GM21576 (cell line): ENCODE results near the gene C2CD3.
"Not testable (repeated sequence)": the region's sequence is repeated elsewhere in the genome, so short reads cannot be mapped to it uniquely, and the experiment has no call there.

Experiments
- ATAC-seq: cut with Tn5 transposase; IDR thresholded peaks from one replicate; pipeline ENCODE4 v1.9.1; 2021; ENCODE audit warnings: mild to moderate bottlenecking, moderate library complexity; ENCODE audit not compliant: unreplicated experiment

The C2CD3 gene

DNA sequence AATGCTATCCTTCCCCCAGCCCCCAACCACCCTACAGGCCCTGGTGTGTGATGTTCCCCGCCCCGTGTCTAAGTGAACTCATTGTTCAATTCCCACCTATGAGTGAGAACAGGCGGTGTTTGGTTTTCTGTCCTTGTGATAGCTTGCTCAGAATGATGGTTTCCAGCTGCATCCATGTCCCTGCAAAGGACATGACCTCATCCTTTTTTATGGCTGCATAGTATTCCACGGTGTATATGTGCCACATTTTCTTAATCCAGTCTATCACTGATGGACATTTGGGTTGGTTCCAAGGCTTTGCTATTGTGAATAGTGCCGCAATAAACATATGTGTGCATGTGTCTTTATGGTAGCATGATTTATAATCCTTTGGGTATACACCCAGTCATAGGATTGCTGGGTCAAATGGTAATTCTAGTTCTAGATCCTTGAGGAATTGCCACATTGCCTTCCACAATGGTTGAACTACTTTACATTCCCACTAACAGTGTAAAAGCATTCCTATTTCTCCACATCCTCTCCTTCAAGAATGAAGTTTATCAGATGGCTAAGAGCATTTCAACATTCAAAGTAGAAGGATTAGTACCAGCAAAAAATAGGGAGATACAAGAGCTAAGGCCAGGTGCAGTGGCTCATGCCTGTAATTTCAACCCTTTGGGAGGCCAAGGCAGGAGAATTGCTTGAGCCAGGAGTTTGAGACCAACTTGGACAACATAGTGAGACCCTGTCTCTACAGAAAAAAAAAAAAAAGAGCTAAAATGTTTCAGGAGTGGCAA lies 50.4 kb downstream of the C2CD3 start:
- ATAC-seq, result not testable (repeated sequence)

DNA sequence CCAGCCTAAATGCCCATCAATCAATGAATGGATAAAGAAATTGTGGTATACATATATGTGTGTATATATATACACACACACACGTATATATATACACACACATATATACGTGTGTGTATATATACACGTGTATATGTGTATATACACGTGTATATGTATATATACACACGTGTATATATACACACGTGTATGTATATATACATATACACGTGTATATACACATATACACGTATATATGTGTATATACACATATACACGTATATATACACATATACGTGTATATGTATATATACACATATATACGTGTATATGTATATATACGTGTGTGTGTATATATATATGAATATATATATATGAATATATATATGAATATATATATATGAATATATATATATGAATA lies 54.1 kb downstream of the C2CD3 start:
- ATAC-seq, result no peak

DNA sequence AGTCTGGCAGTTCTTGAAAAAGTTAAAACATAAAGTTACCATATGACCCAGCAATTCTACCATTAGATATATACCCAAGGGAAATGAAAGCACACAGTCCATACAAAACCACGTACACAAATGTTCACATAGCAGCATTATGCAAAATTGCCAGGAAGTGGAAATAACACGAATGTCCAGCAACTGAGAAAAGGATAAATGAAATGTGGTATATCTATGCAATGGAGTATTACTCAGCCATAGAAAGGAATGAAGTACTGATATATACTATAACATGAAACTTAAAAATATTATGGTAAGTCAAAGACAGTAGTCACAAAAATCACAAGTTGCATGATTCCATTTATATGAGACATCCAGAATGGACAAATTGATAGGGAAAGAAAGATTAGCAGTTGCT lies 57.9 kb downstream of the C2CD3 start:
- ATAC-seq, result no peak

DNA sequence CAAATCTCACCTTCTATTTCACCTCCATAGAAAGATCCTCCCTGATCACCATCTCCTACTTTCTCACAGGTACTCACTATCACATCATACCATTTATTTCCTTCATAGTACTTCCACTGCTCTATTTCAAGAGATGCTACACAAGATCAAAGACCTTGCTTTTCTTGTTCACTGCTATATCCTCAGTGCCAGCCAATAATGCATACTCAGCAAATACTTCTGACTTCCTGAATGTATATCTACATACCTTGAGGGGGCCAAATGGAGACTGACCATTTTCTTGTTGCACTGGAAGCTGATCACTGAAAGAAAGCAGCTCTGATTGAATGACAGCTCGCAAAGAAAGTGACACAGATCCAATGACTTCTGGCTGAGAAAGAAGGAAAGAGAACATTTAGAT lies 64.7 kb downstream of the C2CD3 start:
- no peak for ATAC-seq

DNA sequence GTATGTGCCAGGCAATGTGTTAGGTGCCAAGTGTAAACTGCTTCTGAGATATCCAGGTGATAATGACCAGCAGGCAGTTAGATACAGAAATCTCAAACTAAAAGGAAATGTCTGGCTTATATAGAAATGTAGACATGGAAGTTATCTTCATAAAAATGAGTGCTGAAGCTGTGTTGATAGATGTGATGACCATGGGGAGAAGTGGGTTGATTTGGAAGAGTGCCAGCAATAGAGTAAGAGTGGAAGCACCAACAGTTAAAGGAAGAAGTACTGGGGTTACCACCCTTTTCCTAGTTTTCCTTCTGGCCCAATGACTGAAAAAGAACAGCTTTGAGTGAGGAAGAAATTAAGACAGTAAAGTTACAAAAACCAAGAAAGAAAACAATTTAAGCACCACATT lies 68.5 kb downstream of the C2CD3 start:
- ATAC-seq, result no peak

DNA sequence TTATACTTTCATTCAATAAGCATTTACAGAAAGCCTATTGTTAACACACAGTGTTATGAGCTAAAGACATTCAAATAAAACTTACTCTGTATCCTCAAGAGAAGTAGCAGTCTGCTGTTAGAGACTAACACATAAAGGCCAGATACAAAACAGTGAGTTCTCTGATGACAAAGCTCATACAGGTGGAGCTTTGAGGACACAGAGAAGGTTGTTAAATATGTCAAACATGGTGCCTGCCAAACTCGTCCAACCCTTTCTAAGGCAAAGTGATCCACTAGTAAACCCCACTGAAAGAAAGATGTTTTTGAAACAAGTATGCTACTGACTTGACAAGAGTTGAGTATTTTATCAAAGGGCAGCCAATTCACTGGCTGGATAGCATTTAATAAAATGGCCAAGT lies 70.1 kb downstream of the C2CD3 start:
- no peak for ATAC-seq

GRCh38 chr11:74100231-74100630 lies 70.6 kb downstream of the C2CD3 start:
- ATAC-seq, result no peak

DNA sequence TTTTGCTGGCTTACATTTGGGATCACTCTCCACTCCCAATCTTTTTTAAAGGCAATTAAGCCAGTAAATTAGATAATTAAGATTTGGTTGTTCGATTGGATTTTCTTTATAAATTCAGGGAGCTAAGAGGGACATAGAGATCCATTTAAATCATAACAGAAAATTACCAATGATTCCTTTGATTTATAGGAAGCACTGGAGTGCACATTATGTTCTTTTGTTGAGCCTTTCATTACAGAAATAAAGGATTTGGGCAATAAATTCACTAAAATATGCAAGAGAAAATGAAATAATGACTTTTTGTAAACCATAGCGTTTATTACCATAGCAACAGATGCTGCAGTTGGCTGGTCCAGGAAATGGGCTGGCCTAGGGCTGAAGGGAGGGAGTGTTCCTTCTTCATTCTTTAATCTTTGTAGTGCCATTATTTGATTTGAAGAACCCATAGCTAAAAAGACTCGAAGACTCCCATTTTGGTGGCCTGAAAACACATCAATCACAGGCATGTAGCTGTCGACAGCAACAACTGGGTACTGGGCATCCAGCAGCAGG lies 73.0 kb downstream of the C2CD3 start:
- ATAC-seq, result no peak

- ATAC-seq, result no peak
Measured at GRCh38 chr11:74094393-74094792, 76.4 kb downstream of the C2CD3 start.

DNA sequence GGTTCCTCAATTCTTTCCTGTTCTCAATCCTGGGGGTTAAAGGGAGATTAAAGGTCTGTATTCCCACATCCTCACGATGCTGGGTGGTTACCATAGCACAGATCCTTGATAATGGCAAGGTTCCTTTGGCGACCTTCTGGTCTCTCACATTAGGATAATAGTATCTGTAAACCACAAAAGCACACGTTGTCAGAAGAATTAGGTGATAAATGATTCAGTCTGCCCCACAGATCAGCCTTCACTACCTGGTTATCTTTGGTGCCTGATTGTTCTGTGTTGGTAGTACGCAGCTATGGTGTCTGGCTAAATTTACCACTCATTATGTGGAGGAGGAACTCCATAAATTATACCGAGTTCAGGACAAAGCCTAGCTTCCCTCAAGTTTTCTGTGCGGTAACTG lies 78.4 kb downstream of the C2CD3 start:
- no peak for ATAC-seq

DNA sequence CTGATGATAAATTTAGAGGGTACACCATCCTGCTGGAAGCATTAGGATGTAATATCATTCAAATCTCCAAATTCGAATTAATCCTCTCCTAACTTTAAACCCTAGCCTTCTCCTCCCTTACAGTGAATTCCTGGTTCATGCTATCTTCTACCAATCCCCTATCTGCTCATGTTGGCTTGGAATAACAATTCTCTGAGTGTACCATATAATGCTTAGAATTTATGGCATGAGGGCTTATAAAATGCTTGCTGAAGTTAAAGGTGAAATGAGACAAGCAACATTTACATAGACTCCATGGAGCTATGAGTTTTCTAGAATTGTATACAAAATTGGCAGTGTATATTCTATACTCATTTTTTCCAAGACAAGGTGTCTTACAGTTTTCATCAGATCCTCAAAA lies 79.3 kb downstream of the C2CD3 start:
- no peak for ATAC-seq

DNA sequence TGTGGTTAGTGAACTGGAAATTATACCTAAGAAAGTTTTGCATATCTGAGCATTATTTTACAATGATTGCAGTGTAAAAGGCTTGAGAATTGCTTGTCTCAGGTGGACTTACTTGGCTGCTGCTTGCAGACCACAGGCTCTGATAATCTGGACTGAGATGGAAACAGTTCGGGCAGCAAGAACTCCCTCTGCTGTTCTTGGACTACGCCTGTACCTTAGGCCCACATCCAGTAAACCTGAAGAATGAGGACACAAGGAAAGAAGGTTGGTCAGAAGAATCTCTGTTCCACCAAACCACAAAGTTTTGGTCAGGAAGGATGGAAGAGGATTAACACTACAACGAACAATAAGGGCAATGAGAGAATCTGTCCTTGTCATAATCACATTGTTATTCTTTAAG lies 80.1 kb downstream of the C2CD3 start:
- no peak for ATAC-seq

GRCh38 chr11:74086242-74086884 lies 84.4 kb downstream of the C2CD3 start:
- ATAC-seq, result no peak

DNA sequence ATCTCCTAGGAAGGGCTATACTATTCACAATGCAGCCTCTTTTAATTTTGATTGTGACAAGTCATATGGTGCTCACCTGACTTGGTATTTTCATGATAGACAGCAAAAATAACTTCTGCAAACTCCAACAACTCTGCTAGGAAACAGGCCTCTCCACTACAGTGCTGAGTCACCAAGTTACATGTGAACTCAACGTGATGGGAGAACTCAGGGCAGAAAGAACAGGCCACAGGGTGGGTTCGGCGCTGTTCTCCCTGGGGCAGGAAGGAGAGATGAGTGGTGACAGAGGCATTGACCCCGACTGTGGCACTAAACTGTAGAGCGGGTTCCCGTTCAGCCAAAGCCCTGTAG lies 85.3 kb downstream of the C2CD3 start:
- ATAC-seq, result no peak

DNA sequence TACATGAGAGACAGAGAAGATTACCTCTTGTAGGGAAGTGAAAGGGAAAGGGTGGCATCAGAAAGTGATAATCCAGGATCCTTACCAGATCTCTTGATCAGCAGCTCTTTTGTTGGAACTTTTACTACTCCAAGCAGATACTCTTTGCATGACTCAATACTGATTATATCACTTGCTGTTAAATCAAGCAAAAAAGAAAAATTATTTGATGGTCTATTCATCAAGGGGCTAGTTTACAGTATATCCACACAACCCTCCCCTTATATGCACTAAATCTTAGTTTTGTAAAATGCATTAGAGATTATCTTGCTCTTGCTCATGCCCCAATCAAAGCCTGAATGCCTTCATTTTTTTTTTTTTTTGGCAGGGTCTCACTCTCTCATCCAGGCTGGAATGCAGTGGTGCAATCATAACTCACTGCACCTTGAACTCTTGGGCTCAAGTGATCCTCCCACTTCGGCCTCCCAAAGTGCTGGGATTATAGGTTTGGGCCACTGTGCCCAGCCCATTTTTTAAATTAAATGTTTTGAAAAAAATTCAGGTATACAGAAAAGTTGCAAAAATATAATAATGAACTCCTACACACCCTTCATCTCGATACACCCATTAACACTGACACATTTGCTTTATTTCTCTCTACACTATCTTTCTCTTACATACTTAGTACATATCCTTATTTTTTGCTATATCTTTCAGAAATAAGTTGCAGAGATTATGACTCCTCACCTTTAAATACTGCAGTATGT lies 85.8 kb downstream of the C2CD3 start:
- ATAC-seq, result no peak

DNA sequence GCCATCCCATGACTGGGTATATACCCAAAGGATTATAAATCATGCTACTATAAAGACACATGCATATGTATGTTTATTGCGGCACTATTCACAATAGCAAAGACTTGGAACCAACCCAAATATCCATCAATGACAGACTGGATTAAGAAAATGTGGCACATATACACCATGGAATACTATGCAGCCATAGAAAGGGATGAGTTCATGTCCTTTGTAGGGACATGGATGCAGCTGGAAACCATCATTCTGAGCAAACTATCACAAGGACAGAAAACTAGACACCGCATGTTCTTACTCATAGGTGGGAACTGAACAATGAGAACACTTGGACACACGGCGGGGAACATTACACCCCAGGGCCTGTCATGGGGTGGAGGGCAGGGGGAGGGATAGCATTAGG lies 86.9 kb downstream of the C2CD3 start:
- not testable (repeated sequence) for ATAC-seq

DNA sequence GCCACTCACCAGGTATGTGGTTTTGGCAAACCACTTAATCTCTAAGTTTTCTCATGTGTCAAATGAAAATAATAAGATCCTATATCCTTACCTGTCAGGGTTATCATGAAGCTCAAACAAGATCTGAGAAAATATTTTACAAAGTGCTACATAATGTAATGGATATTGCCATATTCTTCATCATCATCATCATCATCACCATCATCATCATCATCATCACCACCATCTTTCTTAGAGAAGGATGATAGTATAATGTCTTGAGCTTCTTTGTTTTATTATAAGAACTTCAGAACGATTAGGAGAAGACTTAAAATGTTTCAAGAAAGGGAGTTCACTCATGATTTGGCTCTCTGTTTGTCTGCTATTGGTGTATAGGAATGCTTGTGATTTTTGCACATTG lies 89.4 kb downstream of the C2CD3 start:
- ATAC-seq, result no peak

- no peak for ATAC-seq
Measured at GRCh38 chr11:74077193-74077592, 93.6 kb downstream of the C2CD3 start.

- no peak for ATAC-seq
Measured at GRCh38 chr11:74072721-74073120, 98.1 kb downstream of the C2CD3 start.

GRCh38 chr11:74072286-74072685 lies 98.5 kb downstream of the C2CD3 start:
- ATAC-seq, result no peak

GRCh38 chr11:74070723-74071492 lies 99.9 kb downstream of the C2CD3 start:
- no peak for ATAC-seq
